ENCODE measurements around the gene ERICH2.

- no peak for TF ChIP-seq SIN3A (IDR thresholded peaks at IDR 0.05; ENCODE audit: low read depth)
- no peak for TF ChIP-seq CTCF (IDR thresholded peaks at IDR 0.05 in 2 of 3, conservative IDR thresholded peaks at IDR 0.05 in 1 of 3; ENCODE audit: borderline replicate concordance in 1 of 3, insufficient read depth in 1 of 3, low read depth in 2 of 3, low read length in 2 of 3)
- TF ChIP-seq POLR2AphosphoS5 (IDR thresholded peaks at IDR 0.05; ENCODE audit: low read depth, low read length) = no peak
- no peak for TF ChIP-seq POLR2A (IDR thresholded peaks at IDR 0.05; ENCODE audit: borderline replicate concordance, extremely low read depth, insufficient read depth, insufficient read length)
These were observed 49.8 kb downstream of the ERICH2 start for GRCh38 chr2:170819680-170820664.
